LNCaP clone FGC (cell line): Measurements from ENCODE around the gene ATP6V0B.

Experiments
- DNase-seq: peaks from one replicate; pipeline ENCODE4 v3.0.0-alpha.2; 2011; ENCODE audit warnings: low read depth
- H3K4me3 ChIP-seq: 2 replicates; pipeline ENCODE4 v1.5.1; 2011; ENCODE audit warnings: mild to moderate bottlenecking, low read depth, low read length, control low read depth
- TF ChIP-seq, protein P1 (sequence below): IDR thresholded peaks from 2 replicates; pipeline ENCODE4 v1.5.1; 2012; ENCODE audit warnings: mild to moderate bottlenecking; ENCODE audit not compliant: control insufficient read depth, insufficient read depth; ENCODE audit errors: extremely low read depth

ATP6V0B gene

DNA sequence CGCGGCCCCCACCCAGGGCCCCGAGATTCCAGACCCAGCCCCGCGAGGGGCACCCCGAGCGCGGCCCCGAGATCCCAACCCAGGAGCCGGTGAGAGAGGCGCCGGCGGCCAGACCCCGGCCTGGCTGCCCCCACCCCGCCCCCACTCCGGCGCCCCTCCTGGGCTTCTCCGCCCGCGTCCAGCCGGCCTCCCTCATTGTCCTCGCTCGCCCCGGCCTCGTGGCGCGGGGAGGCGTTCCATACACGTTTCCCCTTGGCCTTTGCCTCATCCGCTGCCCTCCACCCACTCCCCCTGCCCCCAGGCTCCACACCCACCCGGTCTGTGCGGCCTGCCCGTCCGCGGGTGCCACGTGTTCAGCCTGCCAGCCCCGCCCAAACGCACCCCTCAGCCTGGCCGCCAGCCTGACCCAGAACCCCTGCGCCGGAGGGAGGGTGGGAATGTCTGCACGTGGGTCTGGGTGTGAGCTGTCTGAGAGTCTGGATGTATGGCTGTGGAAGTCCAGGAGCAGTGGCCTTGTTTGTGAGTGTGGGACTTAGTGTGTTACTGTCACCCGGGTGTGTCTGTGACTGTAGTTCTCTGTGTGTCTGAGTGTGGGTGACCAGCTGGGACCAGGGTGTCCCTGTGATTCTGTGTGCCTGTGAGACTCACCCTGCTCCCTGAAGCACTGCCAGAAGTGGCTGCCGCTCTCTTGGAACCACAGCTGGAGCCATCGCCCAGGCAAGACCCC is 4.9 kb downstream of the ATP6V0B start:
- TF ChIP-seq, protein P1, sequence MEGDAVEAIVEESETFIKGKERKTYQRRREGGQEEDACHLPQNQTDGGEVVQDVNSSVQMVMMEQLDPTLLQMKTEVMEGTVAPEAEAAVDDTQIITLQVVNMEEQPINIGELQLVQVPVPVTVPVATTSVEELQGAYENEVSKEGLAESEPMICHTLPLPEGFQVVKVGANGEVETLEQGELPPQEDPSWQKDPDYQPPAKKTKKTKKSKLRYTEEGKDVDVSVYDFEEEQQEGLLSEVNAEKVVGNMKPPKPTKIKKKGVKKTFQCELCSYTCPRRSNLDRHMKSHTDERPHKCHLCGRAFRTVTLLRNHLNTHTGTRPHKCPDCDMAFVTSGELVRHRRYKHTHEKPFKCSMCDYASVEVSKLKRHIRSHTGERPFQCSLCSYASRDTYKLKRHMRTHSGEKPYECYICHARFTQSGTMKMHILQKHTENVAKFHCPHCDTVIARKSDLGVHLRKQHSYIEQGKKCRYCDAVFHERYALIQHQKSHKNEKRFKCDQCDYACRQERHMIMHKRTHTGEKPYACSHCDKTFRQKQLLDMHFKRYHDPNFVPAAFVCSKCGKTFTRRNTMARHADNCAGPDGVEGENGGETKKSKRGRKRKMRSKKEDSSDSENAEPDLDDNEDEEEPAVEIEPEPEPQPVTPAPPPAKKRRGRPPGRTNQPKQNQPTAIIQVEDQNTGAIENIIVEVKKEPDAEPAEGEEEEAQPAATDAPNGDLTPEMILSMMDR, result no peak
- DNase-seq, result no peak
- peak overlapping the region; percentile 53 for H3K4me3 ChIP-seq

DNA sequence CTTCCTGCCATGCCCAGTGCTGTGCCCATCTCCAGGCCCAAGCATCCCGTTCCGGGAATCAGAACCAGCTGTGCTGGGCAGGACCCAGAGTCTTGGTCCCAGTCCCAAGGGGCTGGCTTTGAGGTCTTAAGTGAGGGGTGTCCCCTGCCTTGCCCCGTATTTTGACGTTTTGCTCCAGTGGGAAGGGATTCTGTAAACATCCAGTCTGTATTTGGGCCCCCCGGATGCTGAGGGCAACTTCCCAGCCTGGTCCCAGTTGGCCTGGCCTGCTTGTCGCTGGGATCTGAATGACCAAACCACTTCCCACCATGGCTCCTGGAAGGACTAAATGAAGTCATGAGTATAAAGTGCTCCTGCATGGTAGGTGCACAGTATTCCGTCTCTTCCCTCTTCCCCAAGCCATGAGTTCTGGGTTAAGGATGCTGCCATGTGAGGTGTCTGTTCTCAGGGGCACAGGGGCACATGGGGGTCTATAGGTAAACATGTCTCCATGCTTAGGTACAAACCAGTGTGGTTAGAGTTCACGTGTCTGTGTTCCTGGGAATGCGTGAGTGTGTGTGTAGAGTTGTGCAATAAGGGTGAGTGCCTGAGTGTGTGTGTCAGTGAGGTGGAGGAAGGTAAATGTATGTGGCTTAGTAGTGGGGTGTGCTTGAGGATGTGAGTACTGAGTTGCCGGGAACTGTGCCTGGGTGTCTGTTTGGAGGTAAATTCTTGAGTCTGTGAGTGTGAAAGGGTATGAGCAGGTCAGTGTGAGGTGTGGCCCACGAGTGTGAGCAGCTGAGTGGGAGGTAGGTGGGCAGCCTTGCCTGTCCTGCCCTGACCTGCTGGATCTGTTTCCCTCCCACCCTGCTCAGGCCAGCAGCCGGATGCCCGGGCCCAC is 5.7 kb downstream of the ATP6V0B start:
- DNase-seq, result no peak
- peak overlapping the region; percentile 53 for H3K4me3 ChIP-seq

DNA sequence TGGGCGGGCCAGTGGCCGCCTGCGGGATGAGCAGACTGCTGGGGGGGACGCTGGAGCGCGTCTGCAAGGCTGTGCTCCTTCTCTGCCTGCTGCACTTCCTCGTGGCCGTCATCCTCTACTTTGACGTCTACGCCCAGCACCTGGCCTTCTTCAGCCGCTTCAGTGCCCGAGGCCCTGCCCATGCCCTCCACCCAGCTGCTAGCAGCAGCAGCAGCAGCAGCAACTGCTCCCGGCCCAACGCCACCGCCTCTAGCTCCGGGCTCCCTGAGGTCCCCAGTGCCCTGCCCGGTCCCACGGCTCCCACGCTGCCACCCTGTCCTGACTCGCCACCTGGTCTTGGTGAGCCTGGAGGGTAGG is 6.4 kb downstream of the ATP6V0B start:
- no peak overlapping the region for H3K4me3 ChIP-seq
- DNase-seq, result no peak
- TF ChIP-seq, protein P1, result no peak

More for the DNA sequence above, 5.7 kb downstream of the ATP6V0B start:
- TF ChIP-seq, protein P1, result no peak

DNA sequence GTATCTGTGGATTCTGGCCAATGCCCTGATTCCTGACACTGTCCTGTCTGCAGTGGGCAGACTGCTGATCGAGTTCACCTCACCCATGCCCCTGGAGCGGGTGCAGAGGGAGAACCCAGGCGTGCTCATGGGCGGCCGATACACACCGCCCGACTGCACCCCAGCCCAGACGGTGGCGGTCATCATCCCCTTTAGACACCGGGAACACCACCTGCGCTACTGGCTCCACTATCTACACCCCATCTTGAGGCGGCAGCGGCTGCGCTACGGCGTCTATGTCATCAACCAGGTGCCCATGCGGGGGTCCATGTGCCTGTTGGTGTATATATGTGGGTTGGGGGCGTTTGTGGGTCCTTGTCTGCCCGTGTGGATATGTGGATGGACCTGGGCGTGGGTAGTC is 6.9 kb downstream of the ATP6V0B start:
- H3K4me3 ChIP-seq, result no peak overlapping the region
- TF ChIP-seq, protein P1, result no peak
- DNase-seq, result no peak

DNA sequence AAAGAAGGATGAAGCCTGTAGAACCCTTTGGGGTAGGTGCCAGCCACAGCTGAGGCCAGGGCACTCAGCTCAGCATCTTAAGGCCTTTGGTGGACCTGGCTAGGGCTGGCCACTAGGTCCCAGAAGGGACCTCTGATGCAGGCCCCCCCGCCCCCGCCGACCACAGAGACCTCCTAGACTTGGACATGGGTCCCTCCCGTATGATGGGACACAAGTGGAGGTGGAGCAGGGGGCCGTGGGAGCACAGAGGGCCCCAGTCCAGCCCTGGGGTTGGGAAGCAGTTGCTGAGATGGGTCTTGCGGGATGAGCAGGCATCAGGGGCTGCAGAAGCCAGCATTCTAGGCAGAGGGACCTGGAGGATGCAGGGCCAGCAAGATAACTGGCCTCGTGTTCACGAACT is 7.5 kb downstream of the ATP6V0B start:
- DNase-seq, result no peak

DNA sequence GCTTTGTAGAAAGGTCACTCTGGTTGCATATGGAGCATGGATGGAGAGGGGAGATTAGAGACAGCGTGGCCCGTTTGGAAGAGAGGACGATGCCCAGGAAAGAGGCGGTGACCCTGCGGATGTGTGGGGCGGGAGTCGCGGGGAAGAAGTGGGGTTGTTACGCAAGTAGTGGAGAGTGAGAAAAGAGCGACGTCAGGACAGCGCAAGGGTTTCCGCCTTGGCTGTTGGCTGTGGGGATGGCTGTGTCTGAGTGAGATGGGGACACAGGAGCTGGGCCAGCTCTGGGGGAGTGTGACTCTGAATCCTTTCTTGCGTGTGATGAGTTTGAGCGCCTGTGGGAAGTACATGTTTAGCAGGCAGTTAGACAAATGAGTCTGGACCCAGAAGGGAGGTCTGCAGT is 8.0 kb downstream of the ATP6V0B start:
- no peak for DNase-seq
- TF ChIP-seq, protein P1, result no peak
- H3K4me3 ChIP-seq, result no peak overlapping the region

More for the DNA sequence above, 7.5 kb downstream of the ATP6V0B start:
- TF ChIP-seq, protein P1, result no peak
- H3K4me3 ChIP-seq, result no peak overlapping the region
